ENCODE data around the gene GSDME.

DNA sequence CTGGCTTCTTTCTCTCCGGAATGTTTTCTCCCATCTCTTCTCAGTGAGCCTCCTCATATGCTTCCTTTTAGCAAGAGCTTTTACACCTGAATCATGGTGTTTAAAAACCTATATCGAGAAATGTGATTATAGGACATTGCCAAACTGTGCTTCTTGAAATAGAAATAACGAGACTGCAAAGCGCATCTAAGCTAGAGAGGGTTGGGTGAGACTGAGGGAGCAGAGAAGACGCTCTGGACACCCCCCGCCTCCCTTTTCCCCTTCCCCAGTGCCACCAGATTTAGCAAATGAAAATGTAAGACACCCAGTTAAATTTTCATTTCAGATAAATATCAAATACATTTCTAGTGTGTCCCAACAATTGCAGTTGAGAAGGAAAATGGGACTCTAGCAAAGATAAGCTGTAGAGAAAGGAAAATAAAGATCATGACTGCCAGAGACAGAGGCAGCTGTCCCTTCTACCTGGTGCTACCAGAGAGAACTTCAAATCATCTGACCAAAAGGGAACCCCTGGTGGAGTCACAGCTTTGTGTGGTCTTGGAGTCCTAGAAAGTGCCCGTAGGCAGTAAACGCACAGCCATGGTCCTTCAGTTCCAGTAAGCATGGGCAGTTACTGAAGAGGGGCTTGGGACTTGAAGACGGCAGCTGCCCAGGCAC, 14.6 kb downstream of the GSDME start:
- TF ChIP-seq POLR2AphosphoS5 (IDR thresholded peaks at IDR 0.05; ENCODE audit: low read depth, low read length): no peak
- TF ChIP-seq POLR2A (IDR thresholded peaks at IDR 0.05; ENCODE audit: low read depth, low read length): no peak
